HG03175 (cell line): ENCODE measurements around the gene DDX25.
"Not testable (repeated sequence)": the region's sequence is repeated elsewhere in the genome, so short reads cannot be mapped to it uniquely, and the experiment has no call there.

Experiments
- ATAC-seq: cut with Tn5 transposase; IDR thresholded peaks from one replicate; pipeline ENCODE4 v1.9.1; 2021; ENCODE audit warnings: mild to moderate bottlenecking, moderate library complexity; ENCODE audit not compliant: unreplicated experiment

The DDX25 gene

DNA sequence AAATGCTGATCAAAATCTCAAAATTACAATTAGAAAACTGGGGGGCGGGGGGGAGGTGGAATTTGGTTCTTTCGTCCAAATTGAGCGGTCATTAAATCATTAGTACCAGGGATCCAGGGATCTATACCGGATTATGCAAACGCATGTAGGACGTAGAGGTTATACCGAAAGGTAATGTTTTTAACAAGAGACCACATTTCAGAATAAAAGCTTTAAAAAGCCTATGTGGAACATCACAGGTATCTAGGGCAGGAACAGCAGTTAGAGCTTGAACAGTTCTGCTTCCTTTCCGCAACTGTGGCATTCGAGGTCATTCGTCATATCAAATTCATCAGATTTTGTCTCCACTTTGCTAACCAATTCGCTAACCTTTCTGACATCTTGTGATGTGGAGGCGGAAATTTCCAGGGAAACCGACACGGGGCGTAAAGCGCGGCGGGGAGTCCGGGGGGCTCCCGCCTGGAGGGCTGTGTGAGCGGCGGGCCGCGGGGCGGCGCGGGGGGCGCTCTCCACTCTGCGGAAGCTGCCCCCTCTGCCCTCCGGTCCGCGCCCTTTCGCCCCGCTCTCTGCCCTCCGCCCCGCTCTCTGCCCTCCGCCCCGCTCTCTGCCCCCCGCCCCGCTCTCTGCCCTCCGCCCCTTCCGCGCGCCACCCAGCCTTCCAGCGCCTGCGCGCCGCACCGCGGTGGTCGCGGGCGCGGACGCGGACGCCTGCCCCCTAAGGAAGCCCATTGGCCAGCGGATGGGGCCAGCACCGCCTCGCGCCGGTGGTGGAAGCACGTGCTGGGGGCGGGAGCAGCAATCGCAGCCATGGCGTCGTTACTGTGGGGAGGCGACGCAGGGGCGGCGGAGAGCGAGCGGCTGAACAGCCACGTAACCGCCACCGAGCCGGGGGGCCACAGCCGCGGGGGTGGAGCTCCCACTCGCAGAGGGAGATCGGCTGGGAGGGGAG lies at the start of gene DDX25:
TSS of gene DDX25 (plus strand) at position 798 of the 949 bp plus-strand sequence. CDS start at position 808, 10 bp downstream.
- no peak for ATAC-seq

DNA sequence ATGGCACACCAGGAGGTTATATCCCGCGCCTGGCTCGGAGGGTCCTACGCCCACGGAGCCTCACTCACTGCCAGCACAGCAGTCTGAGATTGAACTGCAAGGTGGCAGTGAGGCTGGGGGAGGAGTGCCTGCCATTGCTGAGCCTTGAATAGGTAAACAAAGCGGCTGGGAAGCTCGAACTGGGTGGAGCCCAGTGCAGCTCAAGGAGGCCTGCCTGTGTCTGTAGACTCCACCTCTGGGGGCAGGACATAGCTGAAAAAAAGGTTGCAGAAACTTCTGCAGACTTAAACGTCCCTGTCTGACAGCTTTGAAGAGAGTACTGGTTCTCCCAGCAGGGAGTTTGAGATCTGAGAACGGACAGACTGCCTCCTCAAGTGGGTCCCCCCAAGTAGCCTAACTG lies 46.6 kb upstream of the DDX25 start:
- not testable (repeated sequence) for ATAC-seq

DNA sequence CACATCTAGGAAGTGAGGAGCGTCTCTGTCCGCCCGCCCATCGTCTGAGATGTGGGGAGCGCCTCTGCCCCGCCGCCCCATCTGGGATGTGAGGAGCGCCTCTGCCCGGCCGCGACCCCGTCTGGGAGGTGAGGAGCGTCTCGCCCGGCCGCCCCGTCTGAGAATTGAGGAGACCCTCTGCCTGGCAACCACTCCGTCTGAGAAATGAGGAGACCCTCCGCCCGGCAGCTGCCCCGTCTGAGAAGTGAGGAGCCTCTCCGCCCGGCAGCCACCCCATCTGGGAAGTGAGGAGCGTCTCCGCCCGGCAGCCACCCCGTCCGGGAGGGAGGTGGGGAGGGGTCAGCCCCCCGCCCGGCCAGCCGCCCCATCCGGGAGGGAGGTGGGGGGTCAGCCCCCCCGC lies 41.5 kb upstream of the DDX25 start:
- not testable (repeated sequence) for ATAC-seq

DNA sequence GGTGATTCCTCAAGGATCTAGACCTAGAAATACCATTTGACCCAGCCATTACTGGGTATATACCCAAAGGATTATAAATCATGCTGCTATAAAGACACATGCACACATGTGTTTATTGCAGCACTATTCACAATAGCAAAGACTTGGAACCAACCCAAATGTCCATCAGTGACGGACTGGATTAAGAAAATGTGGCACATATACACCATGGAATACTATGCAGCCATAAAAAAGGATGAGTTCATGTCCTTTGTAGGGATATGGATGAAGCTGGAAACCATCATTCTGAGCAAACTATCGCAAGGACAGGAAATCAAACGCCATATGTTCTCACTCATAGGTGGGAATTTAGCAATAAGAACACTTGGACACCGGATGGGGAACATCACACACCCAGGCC lies 39.0 kb upstream of the DDX25 start:
- ATAC-seq, result not testable (repeated sequence)

DNA sequence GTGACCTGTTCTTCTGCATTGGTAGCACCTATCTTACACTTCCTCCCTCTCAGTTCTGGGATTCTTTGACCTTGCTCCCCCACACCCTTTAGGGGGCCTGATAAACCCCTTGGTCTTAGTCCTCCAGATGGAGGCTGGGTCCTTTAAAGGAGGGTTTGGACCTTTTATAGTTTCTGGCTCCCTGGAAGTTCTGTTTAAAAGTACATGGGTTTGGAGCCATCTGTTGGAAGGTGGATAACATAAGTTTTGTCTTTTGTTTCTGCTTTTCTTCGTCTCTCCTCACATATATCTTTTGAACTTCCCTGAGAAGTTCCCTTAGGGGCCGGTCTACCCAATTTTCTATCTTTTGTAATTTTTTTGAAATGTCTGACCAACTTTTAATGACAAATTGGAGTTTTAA lies 34.8 kb upstream of the DDX25 start:
- ATAC-seq, result no peak

DNA sequence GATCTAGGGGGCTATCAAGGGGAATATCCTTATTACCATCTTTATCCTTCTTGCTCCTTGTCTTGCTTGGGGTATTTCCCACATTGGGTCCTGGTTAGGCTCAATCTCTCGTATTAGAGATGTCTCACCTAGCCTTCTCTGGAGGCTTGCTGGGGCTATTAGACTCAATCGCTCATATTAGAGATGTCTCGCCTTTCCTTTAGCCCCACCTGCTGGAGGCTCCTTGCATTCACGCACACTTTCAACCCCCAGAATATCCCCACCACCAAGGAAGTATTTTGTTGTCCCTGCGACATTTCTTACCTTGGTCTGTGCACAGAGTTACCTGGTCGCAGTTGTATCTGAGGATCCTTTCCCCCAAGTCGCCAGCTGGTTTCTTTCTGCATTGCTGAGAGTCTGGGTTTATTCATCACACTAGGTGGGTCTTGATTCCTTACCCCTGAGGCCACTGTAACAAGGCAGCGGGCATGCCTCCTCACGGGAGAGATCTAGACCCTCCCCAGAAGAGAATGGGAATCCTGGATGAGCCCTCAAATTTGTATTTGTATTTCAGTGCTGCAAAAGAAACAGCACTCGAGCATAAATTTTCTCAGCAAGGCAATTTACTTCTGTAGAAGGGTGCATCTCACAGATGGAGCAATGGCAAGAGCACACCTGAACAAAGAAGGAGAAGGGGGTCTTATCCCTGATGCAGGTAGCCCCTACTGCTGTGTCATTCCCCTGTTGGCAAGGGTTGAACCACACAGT lies 32.7 kb upstream of the DDX25 start:
- ATAC-seq, result no peak

DNA sequence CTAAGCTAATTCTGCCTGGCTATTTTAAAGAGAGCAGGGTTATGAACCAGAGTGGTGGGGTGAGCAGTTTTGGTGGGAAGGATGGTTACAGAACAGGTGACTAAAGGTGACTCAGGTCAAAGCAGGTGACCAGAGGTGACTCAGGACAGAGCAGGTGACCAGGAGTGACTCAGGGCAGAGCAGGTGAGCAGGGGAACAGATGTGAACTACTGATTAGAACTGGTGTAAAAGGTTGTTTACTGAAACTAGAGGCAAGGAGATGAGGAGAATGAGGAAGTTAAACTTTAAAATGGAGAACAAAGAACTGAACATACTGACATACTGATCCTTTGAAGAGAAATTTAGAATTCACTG lies 32.2 kb upstream of the DDX25 start:
- ATAC-seq, result no peak

DNA sequence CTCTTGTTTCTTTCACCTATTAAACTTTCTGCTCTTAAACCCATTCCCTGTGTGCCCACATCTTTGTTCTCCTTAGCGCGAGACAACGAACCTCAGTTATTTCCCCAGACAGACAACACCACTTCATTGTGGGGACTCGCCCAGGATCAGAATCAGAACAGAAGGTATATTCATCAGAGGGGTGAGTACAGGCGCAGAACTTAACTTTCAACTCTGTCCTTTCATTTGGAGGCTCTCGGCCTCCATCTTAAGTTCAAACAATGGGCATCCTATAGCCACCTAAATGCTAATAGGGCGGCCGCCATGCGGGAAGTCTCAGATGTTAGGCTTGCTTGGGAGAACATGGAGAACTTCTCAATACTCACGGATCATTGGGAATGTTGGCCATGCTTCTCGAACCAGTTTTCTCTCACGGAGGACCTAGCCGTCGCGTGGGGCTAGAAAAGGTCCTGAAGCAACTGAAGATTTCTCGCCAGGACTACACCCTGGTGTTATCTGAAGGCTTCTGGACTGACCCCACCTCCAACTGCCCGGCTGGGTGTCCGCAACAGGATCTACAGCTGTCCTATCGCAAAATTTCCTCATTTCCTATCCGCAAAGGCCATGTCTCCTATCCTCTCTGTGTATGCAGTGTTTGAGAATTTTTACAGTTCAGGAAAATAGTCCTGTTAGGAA lies 30.3 kb upstream of the DDX25 start:
- no peak for ATAC-seq

DNA sequence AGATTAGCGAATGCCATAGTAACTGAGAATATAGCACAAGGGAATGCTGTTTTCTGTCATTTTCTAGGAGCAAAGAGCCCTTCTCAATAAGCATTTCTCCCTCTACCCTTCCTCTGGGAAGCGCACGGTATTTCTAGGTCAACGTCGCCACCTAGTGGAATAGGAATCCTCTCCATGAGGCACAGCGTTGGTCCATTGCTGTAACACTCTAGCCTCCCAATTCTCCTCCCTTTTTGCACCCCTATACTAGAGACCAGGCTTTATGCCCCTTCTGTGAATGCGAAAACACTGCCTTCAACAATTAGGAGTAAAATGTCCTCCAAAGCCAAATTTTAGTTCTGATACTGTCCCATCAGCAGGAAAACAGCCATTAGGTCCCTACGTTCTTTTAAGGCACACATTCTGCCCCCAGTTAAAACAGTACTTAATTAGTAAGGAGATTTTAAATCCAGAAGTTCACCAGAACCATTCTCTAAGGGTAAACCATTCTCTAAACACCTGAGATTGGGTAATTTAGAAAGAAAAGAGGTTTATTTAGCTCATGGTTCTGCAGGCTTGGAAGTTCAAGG lies 29.7 kb upstream of the DDX25 start:
- peak; percentile 71 for ATAC-seq

DNA sequence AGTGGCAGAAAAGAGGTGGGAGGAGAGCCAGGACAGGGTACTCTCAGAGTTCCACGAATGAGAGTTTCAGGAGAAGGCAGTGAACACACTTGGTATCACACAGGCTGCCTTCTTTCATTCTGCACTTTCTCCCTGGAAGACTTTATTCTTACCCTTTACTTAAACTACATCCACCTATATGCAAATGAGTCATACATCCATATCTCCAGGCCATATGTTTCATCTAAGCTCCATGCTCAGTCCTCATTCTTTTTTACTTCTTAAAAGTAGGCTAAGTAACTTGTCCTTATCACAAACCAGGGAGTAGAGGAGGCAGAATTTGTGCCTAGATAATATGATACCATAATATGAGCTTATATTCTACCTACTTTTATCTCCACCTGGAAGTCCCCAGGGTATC lies 23.0 kb upstream of the DDX25 start:
- ATAC-seq, result no peak

DNA sequence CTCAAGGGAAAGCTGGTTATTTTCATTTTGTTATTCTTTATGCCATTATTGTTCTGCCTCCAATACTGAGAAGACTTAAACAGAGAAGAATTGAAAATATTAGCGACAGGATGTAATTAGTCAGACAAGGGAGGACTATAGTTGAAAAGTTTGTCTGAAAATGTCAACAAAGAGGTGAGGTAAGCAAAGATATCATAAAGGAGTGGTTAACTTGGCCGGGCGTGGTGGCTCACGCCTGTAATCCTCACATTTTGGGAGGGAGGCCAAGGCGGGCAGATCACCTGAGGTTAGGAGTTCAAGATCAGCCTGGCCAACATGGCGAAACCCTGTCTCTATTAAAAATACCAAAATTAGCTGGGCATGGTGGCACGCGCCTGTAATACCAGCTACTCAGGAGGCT lies 20.9 kb upstream of the DDX25 start:
- no peak for ATAC-seq

DNA sequence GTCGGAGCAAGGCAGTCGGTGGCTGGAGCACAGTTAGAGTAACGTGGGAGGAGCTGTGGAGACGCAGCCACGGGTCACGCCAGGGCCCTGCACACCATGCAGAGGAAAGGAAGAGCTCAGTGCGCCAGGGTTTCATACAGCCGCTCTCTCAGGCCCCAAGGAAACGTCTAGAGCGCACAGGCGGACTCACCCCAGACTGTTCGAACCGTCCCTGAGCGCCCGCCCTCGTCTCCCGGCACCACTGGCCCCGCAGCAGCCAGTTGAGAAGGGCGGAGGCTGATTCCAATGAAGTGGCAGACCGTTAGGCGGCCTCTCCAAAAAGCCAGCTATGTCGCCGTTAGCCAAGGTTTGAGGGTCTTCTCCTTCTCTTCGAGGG lies 17.3 kb upstream of the DDX25 start:
- ATAC-seq, result peak; percentile 40

DNA sequence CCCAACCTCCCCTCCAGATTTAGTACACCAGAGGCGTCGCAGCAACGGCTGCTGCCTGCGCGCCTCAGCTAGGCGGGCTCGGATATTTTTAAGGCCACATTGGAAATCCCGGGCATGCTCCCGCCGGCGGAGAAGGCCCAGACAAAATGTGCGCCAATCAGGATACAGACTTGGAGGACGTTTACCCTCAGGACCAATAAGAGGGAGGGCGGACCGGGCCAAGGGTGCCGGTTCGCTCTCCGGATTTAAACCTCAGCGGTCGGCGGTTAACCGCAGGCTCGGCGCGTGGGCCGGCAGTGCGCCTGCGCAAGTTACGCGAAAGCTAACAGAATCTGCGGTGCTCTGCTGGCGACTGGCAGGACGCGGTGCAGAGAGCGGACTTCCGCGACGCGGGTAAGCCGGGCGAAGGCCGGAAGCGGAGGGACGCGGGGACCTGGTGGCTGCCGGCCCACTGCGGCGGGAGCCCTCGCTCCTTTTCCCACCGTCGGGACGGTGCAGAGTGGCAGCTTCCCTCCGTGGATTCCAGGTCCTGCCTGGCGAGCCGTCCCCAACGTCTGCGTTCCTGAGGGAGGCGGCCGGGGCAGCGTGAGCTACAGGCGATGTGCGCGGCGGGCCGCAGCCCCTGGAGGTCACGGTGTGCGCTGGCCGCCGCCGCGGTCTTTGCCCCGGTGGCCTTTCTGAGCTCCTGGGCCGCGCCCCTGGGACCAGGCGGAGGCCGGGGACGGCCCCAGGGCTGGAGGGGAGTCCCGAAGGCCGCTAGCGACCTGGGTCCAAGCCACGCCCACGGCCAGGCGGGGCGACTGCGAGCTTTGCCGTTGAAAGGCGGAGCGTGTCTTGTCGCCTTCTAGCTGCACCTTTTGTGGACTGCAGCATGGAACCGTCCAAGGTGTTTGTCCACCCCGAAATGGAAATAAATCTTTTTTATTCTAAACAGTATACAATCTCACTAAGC lies 16.7 kb upstream of the DDX25 start, which contains the start of gene HYLS1:
TSS of gene HYLS1 (plus strand) at position 296 of the 952 bp plus-strand sequence. CDS start 11,701 bp downstream, outside the sequence.
- ATAC-seq, result peak; percentile 85

DNA sequence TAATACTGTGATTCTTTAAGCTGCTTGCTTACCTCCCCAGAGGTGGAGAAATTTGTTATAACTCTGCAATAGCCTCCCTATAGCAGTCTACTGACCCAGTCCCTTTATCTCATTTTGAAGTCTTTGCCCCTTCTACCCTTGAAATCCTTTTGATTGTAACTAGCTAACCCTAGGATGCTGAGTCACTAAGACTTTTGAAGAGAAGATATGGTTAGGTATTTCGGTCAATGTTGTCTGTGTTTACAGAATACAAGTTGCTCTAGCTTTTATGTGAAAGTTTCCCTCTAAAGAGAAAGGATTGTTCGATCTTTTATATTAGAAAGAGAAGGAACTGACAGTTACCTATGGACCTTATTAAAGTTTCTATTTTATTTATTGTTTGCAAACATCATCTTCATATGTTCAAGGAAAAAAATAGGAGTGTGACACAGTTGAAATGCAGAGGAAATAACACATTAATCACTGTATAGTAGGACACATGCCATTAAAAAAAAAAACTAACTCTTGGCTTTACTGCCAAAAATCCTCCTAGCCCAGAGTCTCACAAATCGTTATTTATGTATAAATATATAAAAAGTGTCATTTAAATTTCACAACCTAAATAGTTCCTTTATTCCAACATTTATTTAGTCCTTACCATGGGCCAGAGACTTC lies 13.7 kb upstream of the DDX25 start:
- no peak for ATAC-seq

DNA sequence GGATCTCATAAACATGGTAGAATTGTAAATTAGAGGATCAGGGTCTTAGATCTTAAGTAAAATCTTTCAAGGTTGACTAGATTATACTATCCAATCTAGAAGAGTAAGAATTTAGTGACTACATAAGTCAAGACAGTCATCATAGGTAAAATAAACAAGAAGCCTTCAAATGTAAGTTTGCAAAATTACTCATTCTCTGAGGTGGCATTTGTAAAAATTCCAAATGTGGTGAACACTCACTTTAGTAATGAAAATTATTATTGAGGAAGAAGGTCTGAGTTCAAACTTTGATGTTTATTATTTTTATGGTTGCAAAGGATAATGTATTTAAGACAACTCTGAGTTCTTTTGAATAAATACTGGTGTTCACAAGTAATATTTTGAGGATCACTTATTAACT lies 12.2 kb upstream of the DDX25 start:
- no peak for ATAC-seq

DNA sequence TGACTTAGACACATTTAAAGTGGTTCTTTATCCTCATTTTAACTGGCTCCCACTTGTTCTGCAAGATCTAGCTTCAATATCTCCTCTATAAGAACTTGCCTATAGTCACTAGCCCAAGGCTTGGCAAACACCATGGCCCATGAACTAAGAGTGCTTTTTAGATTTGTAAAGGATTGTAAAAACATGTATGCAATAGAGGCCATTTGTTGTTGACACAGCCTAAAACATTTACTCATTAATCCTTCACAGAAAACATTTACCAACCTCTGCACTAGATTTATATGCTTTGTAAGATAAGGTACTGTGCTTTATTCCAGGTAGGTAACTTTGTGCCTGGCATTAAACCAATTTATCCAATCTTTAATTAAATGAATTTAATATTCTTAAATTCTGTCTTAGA lies 11.3 kb upstream of the DDX25 start:
- ATAC-seq, result no peak

DNA sequence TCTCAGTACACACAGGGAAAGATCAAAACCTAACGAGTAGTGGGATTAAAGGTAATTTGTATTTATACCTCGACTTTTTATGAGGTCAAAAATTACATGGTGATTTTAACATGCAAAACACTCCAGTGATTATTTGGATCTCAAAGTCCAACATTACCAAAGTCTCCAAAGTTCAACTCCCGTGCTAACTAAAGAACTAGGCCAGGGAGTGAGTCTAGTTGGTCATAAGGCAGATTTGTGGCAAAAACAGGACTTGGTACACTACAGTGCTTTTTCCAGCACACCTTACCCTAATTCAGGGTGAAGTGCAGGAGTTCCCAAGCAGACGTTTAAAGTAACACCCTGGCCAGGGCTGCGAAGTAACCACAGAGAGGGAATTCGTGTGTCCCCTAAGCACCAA lies 2.4 kb upstream of the DDX25 start:
- no peak for ATAC-seq

DNA sequence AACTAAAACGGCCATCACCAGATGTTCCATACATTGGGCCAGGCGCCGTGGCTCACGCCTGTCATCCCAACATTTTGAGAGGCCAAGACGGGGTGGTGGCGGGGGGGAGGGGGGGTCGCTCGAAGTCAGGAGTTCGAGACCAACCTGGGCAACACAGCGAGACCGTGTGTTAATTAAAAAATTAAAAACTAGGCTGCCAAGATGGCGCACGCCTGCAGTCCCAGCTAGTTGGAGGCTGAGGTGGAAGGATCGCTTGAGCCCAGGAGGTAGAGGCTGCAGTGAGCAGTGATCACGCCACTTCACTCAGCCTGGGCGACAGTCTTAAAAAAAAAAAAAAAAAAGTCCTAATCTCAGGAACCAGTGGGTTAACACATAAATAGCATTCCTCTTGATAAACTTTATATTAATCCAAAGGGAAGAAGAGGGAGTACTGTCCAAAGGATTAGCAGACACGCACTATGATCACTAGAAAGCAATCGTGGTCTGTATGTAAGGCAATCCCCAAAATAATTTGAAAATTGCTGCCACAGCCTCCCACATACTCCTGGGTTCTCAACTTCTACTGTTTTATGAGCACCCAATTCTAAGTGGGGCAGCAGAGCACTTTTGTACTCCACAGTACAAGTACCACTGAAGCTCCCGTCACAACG lies 1.9 kb upstream of the DDX25 start:
- ATAC-seq, result peak; percentile 28
